SK-N-SH (cell line): ENCODE data around the gene SCO2.

Source experiments
- EP300 ChIP-seq, 2 experiments: IDR thresholded peaks; 2 replicates each; pipeline versions ENCODE4 v1.4.0 to v1.6.1; 2012; ENCODE audit warnings: borderline replicate concordance in 1 of 2, low read depth in 1 of 2, low read length in 1 of 2
- EZH2phosphoT487 ChIP-seq: fragments of 200-600 bp; sonication (generic); IDR thresholded peaks from 2 replicates; pipeline ENCODE4 v1.6.1; 2017; ENCODE audit warnings: low read depth, mixed run types, mild to moderate bottlenecking, antibody characterized with exemption, moderate library complexity, borderline replicate concordance
- TEAD4 ChIP-seq: IDR thresholded peaks from 2 replicates; pipeline ENCODE4 v1.4.0; 2012; ENCODE audit warnings: mild to moderate bottlenecking, borderline replicate concordance; ENCODE audit not compliant: insufficient read depth
- YY1 ChIP-seq: IDR thresholded peaks from 2 replicates; pipeline ENCODE4 v1.4.0; 2012; ENCODE audit warnings: low read depth, mild to moderate bottlenecking
- TF ChIP-seq, protein P1 (sequence below): fragments of 200-600 bp; sonication (generic); IDR thresholded peaks from 2 replicates; pipeline ENCODE4 v1.6.1; 2017; ENCODE audit warnings: antibody characterized with exemption, mild to moderate bottlenecking, moderate library complexity
- TF ChIP-seq, protein P2 (sequence below): fragments of 150-350 bp; IDR thresholded peaks from 2 replicates; pipeline ENCODE4 v1.6.1; 2016; ENCODE audit warnings: mild to moderate bottlenecking, low read depth, low read length
- TF ChIP-seq, protein P3 (sequence below): IDR thresholded peaks from 2 replicates; pipeline ENCODE4 v1.4.0; 2012; ENCODE audit warnings: low read depth, borderline replicate concordance

DNA sequence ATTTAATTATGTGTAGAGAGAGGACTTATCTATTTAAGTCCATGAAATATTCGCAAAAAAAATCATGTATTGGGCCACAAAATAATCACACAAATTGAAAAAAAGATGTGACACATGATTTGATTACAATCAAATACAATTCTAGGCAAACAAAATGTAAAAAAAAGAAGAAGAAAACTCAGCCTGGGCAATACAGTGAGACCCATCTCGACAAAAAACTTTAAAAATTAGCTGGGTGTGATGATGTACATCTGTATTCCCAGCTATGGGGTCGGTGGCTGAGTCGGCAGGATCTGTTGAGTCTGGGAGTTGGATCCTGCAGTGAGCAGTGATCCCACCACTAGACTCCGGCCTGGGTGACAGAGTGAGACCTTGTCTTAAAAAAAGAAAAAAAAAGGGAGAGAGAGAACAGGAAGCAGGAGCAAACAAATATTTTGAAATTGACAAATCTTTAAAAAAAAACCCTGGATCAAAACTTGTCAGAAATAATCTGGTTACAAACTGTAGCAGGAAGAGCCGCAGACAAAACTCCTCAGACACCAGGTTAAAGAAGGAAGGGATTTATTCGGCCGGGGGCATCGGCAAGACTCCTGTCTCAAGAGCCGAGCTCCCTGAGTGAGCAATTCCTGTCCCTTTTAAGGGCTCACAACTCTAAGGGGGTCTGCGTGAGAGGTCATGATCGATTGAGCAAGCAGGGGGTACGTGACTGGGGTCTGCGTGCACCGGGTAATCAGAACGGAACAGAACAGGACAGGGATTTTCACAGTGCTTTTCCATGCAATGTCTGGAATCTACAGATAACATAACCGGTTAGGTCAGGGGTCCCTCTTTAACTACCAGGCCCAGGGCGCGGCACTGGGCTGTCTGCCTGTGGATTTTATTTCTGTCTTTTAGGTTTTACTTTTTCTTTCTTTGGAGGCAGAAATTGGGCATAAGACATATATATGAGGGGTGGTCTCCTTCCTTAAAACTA lies 7.7 kb upstream of the SCO2 start:
- TF ChIP-seq, protein P1, sequence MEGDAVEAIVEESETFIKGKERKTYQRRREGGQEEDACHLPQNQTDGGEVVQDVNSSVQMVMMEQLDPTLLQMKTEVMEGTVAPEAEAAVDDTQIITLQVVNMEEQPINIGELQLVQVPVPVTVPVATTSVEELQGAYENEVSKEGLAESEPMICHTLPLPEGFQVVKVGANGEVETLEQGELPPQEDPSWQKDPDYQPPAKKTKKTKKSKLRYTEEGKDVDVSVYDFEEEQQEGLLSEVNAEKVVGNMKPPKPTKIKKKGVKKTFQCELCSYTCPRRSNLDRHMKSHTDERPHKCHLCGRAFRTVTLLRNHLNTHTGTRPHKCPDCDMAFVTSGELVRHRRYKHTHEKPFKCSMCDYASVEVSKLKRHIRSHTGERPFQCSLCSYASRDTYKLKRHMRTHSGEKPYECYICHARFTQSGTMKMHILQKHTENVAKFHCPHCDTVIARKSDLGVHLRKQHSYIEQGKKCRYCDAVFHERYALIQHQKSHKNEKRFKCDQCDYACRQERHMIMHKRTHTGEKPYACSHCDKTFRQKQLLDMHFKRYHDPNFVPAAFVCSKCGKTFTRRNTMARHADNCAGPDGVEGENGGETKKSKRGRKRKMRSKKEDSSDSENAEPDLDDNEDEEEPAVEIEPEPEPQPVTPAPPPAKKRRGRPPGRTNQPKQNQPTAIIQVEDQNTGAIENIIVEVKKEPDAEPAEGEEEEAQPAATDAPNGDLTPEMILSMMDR = no peak
- TF ChIP-seq, protein P2, sequence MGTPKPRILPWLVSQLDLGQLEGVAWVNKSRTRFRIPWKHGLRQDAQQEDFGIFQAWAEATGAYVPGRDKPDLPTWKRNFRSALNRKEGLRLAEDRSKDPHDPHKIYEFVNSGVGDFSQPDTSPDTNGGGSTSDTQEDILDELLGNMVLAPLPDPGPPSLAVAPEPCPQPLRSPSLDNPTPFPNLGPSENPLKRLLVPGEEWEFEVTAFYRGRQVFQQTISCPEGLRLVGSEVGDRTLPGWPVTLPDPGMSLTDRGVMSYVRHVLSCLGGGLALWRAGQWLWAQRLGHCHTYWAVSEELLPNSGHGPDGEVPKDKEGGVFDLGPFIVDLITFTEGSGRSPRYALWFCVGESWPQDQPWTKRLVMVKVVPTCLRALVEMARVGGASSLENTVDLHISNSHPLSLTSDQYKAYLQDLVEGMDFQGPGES = no peak
- TF ChIP-seq EZH2phosphoT487 = no peak
- TF ChIP-seq EP300 (IDR thresholded peaks at IDR 0.05; ENCODE audit: borderline replicate concordance in 1 of 2, low read depth in 1 of 2, low read length in 1 of 2) = no peak
- no peak for TF ChIP-seq TEAD4
- no peak for TF ChIP-seq YY1
- TF ChIP-seq, protein P3, sequence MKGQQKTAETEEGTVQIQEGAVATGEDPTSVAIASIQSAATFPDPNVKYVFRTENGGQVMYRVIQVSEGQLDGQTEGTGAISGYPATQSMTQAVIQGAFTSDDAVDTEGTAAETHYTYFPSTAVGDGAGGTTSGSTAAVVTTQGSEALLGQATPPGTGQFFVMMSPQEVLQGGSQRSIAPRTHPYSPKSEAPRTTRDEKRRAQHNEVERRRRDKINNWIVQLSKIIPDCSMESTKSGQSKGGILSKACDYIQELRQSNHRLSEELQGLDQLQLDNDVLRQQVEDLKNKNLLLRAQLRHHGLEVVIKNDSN = no peak
